Heart left ventricle (tissue), 13 donors: ENCODE results near the gene NPY1R.

Experiments
- CTCF ChIP-seq, 12 donors: fragments of 200-600 bp; sonication (generic) in 4 of 12; IDR thresholded peaks; one replicate each; pipeline versions ENCODE4 v1.5.0 to v1.8.0; 2018 to 2022; ENCODE audit warnings: antibody characterized with exemption in 12 of 12, mild to moderate bottlenecking in 5 of 12
- POLR2A ChIP-seq, 2 donors: fragments of 450-650 bp; IDR thresholded peaks; one replicate each; pipeline ENCODE4 v1.6.1; 2017; ENCODE audit warnings: antibody characterized with exemption in 2 of 2, mild to moderate bottlenecking in 2 of 2, moderate library complexity in 2 of 2
- donor health status: ischemic (EF 13 %, LVEDD 7.1; RV severe dilation, severe dysfunction).
- donor health status: DM: no; HTN: yes; CAD: no.
- donor health status: DM: no; HTN: no; CAD: no.
- donor health status: ischemic (EF 25% LVEDD 6.9; RV normal size, moderate dysfunction).
- donor health status: ischemic (EF 25% LVEDD 5.7; RV mildly dilated, moderate dysfunction).
- donor health status: ischemic (EF 35%, LVEDD 5.7; RV mildly dilated, moderate dysfunction).
- donor health status: nonischemic (EF 11% LVEDD 7.7; RV severe dilation, severe dysfunction).
- donor health status: DM: yes; HTN: yes; CAD: no.
- donor health status: PGD.
- donor health status: ischemic (EF 29% LVEDD 5.4; RV normal size, mild dysfunction).
- donor health status: nonischemic (EF 23%, LVEDD 6.1; RV moderate dilation, normal function).

- TF ChIP-seq CTCF (IDR thresholded peaks at IDR 0.05) (no peak), POLR2A (IDR thresholded peaks at IDR 0.05) (no peak)
Measured at GRCh38 chr4:163343604-163344146, 11.3 kb upstream of the NPY1R start, which contains the start of gene NPY5R.
